Immature natural killer cell (primary cell): Measurements from ENCODE around the gene TANGO2. TPM values are rescaled to one million over a fixed set of nuclear protein-coding genes. Genes with fewer than 3 reads are reported as not detected.
A peak's percentile ranks its signal among the peaks of the same experiment; 100 is the strongest.

Source experiments
- DNase-seq, 3 donors: peaks; one replicate each; pipeline ENCODE4 v3.0.0; 2022; ENCODE audit warnings: mixed read lengths in 1 of 3
- H3K27ac Mint-ChIP-seq, 6 donors: one replicate each; pipeline ENCODE4 v1.8.0; 2020; ENCODE audit warnings: mixed read lengths in 6 of 6, mild to moderate bottlenecking in 5 of 6, inconsistent platforms in 4 of 6, moderate library complexity in 3 of 6
- H3K27me3 Mint-ChIP-seq, 3 donors: one replicate each; pipeline ENCODE4 v1.8.0; 2020 to 2021; ENCODE audit warnings: low read depth in 3 of 3, mild to moderate bottlenecking in 3 of 3, mixed read lengths in 3 of 3, moderate library complexity in 3 of 3, inconsistent platforms in 1 of 3
- H3K36me3 Mint-ChIP-seq, 3 donors: one replicate each; pipeline ENCODE4 v1.8.0; 2020; ENCODE audit warnings: mixed read lengths in 3 of 3, inconsistent platforms in 2 of 3, mild to moderate bottlenecking in 2 of 3
- H3K4me1 Mint-ChIP-seq, 2 donors: one replicate each; pipeline ENCODE4 v1.8.0; 2020; ENCODE audit warnings: inconsistent platforms in 2 of 2, mild to moderate bottlenecking in 2 of 2, mixed read lengths in 2 of 2, moderate library complexity in 1 of 2
- H3K4me3 Mint-ChIP-seq, 5 donors: one replicate each; pipeline ENCODE4 v1.8.0; 2020; ENCODE audit warnings: mild to moderate bottlenecking in 5 of 5, mixed read lengths in 5 of 5, inconsistent platforms in 3 of 5, moderate library complexity in 3 of 5
- H3K9me3 Mint-ChIP-seq, 6 donors: one replicate each; pipeline ENCODE4 v1.8.0; 2020; ENCODE audit warnings: mild to moderate bottlenecking in 6 of 6, mixed read lengths in 6 of 6, inconsistent platforms in 4 of 6, moderate library complexity in 3 of 6
- polyA plus RNA-seq, 3 donors: library from polyadenylated mRNA; unstranded; fragments of 300-500 nt; fragmentation: Illumina TruSeq; gene quantifications; one replicate each; pipeline ENCODE4 v1.2.3, GENCODE V29; 2021

TANGO2 gene
- polyA plus RNA-seq, 3 donors from 2014 or later, result 43.3 to 68.6 (median 56.6) TPM

GRCh38 chr22:20051927-20052308 is 31.0 kb downstream of the TANGO2 start:
- Mint-ChIP-seq H3K36me3 (peaks cover 6 to 20% (median 17%) of the 10 kb centered on the region in 3 donors), H3K27me3 (peaks cover 0 to 1% (median 0%) of the 10 kb centered on the region in 3 donors)

GRCh38 chr22:20052309-20053259 is 31.7 kb downstream of the TANGO2 start:
- no peak overlapping the region for H3K4me3 Mint-ChIP-seq
- no peak overlapping the region for H3K27ac Mint-ChIP-seq
- H3K36me3 Mint-ChIP-seq, result peaks cover 6 to 19% (median 16%) of the 10 kb centered on the region in 3 donors
- H3K27me3 Mint-ChIP-seq, result peaks cover 0 to 1% (median 0%) of the 10 kb centered on the region in 3 donors
- no peak for DNase-seq
- no peaks in the 10 kb centered on the region for H3K9me3 Mint-ChIP-seq
- peaks cover 1 to 4% of the 10 kb centered on the region in 2 donors for H3K4me1 Mint-ChIP-seq

More at GRCh38 chr22:20051927-20052308, 31.0 kb downstream of the TANGO2 start:
- H3K4me1 Mint-ChIP-seq, result peaks cover 0 to 1% of the 10 kb centered on the region in 2 donors
- H3K9me3 Mint-ChIP-seq, result no peaks in the 10 kb centered on the region
- no peak for DNase-seq
- no peak overlapping the region for H3K27ac Mint-ChIP-seq
- no peak overlapping the region for H3K4me3 Mint-ChIP-seq

- DNase-seq, result no peak
- H3K4me3 Mint-ChIP-seq, result no peak overlapping the region
- peaks cover 10 to 11% of the 10 kb centered on the region in 2 donors for H3K4me1 Mint-ChIP-seq
- peaks cover under 1 to 16% (median 13%) of the 10 kb centered on the region in 3 donors for H3K36me3 Mint-ChIP-seq
- H3K27me3 Mint-ChIP-seq, result peaks cover 0 to 1% (median under 1%) of the 10 kb centered on the region in 3 donors
- no peaks in the 10 kb centered on the region for H3K9me3 Mint-ChIP-seq
- H3K27ac Mint-ChIP-seq, result no peak overlapping the region
Measured at GRCh38 chr22:20053407-20054033, 32.6 kb downstream of the TANGO2 start.

- no peak for DNase-seq
- H3K4me3 Mint-ChIP-seq, result no peak overlapping the region
- no peaks in the 10 kb centered on the region for H3K9me3 Mint-ChIP-seq
- H3K27ac Mint-ChIP-seq, result no peak overlapping the region
- H3K4me1 Mint-ChIP-seq, result peaks cover 16% of the 10 kb centered on the region in 2 donors
- peaks cover 0 to 2% (median 1%) of the 10 kb centered on the region in 3 donors for H3K27me3 Mint-ChIP-seq
- H3K36me3 Mint-ChIP-seq, result peaks cover 0 to 12% (median 8%) of the 10 kb centered on the region in 3 donors
Measured at GRCh38 chr22:20054034-20054427, 33.1 kb downstream of the TANGO2 start.

- Mint-ChIP-seq H3K4me1 (peaks cover 20% of the 10 kb centered on the region in 2 donors), H3K4me3 (no peak overlapping the region), H3K27ac (no peak overlapping the region), H3K36me3 (peaks cover 0 to 9% (median 6%) of the 10 kb centered on the region in 3 donors), H3K27me3 (peaks cover 0 to 4% (median 1%) of the 10 kb centered on the region in 3 donors), H3K9me3 (no peaks in the 10 kb centered on the region)
- DNase-seq, result no peak
Measured at GRCh38 chr22:20054485-20054884, 33.6 kb downstream of the TANGO2 start.

- Mint-ChIP-seq H3K4me1 (peaks cover 24 to 25% of the 10 kb centered on the region in 2 donors), H3K27me3 (peaks cover 0 to 4% (median 1%) of the 10 kb centered on the region in 3 donors), H3K36me3 (peaks cover 0 to 6% (median 6%) of the 10 kb centered on the region in 3 donors), H3K27ac (no peak overlapping the region), H3K4me3 (no peak overlapping the region), H3K9me3 (no peaks in the 10 kb centered on the region)
- DNase-seq, result no peak
Measured at GRCh38 chr22:20055144-20055543, 34.2 kb downstream of the TANGO2 start.

- Mint-ChIP-seq H3K27me3 (peaks cover 0 to 4% (median 1%) of the 10 kb centered on the region in 3 donors), H3K9me3 (no peaks in the 10 kb centered on the region), H3K4me3 (no peak overlapping the region), H3K27ac (no peak overlapping the region), H3K4me1 (peaks cover 26 to 29% of the 10 kb centered on the region in 2 donors), H3K36me3 (peaks cover 0 to 8% (median 6%) of the 10 kb centered on the region in 3 donors)
- DNase-seq, result no peak
Measured at GRCh38 chr22:20055654-20056053, 34.7 kb downstream of the TANGO2 start.

GRCh38 chr22:20056161-20056560 is 35.3 kb downstream of the TANGO2 start:
- H3K27me3 Mint-ChIP-seq, result peaks cover 0 to 4% (median 1%) of the 10 kb centered on the region in 3 donors
- peaks cover 0 to 8% (median 6%) of the 10 kb centered on the region in 3 donors for H3K36me3 Mint-ChIP-seq
- no peak for DNase-seq
- peaks cover 27 to 35% of the 10 kb centered on the region in 2 donors for H3K4me1 Mint-ChIP-seq
- peak overlapping the region in 1 of 6 donors; percentile 64 for H3K27ac Mint-ChIP-seq
- H3K9me3 Mint-ChIP-seq, result no peaks in the 10 kb centered on the region
- no peak overlapping the region for H3K4me3 Mint-ChIP-seq

GRCh38 chr22:20056696-20057386 is 35.9 kb downstream of the TANGO2 start:
- Mint-ChIP-seq H3K27ac (no peak overlapping the region), H3K4me1 (peaks cover 27 to 36% of the 10 kb centered on the region in 2 donors), H3K4me3 (peak overlapping the region in 1 of 5 donors; percentile 15), H3K27me3 (peaks cover 0 to 4% (median 1%) of the 10 kb centered on the region in 3 donors), H3K36me3 (peaks cover 0 to 8% (median 6%) of the 10 kb centered on the region in 3 donors), H3K9me3 (no peaks in the 10 kb centered on the region)
- DNase-seq, result no peak

- H3K4me1 Mint-ChIP-seq, result peaks cover 27 to 38% of the 10 kb centered on the region in 2 donors
- H3K9me3 Mint-ChIP-seq, result no peaks in the 10 kb centered on the region
- H3K36me3 Mint-ChIP-seq, result peaks cover 0 to 11% (median 6%) of the 10 kb centered on the region in 3 donors
- peaks cover 0 to 4% (median 1%) of the 10 kb centered on the region in 3 donors for H3K27me3 Mint-ChIP-seq
- peak overlapping the region in 4 of 6 donors; percentile 13 to 91 (median 48) for H3K27ac Mint-ChIP-seq
- no peak for DNase-seq
- H3K4me3 Mint-ChIP-seq, result no peak overlapping the region
Measured at GRCh38 chr22:20057596-20058268, 36.8 kb downstream of the TANGO2 start.

- H3K9me3 Mint-ChIP-seq, result no peaks in the 10 kb centered on the region
- H3K27ac Mint-ChIP-seq, result peak overlapping the region; percentile 56 to 91 (median 81)
- DNase-seq, result peak; percentile 45 to 65 (median 49)
- H3K27me3 Mint-ChIP-seq, result peaks cover 0 to 4% (median 1%) of the 10 kb centered on the region in 3 donors
- peak overlapping the region; percentile 15 to 65 (median 16) for H3K4me3 Mint-ChIP-seq
- H3K4me1 Mint-ChIP-seq, result peaks cover 38 to 49% of the 10 kb centered on the region in 2 donors
- peaks cover 0 to 14% (median 6%) of the 10 kb centered on the region in 3 donors for H3K36me3 Mint-ChIP-seq
Measured at GRCh38 chr22:20058989-20059770, 38.3 kb downstream of the TANGO2 start.
